ENCODE results near the gene TFCP2.

DNA sequence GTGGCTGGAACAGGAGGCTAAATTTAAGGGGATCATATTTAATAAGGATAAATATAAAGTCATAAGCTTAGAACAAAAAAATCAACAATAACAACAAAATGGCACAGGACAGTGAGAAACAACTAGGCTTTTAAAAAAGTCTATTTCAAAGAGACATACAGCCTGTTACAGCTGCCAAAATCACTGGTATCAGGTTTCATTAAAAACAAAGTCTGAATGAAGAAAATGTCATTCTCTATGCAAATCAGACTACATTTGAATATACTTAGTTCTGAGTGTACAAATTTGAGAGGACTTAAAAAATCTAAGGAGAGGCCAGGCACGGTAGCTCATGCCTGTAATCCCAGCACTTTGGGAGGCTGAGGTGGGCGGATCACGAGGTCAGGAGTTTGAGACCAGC lies 44.0 kb downstream of the TFCP2 start:
- TF ChIP-seq, protein P1, sequence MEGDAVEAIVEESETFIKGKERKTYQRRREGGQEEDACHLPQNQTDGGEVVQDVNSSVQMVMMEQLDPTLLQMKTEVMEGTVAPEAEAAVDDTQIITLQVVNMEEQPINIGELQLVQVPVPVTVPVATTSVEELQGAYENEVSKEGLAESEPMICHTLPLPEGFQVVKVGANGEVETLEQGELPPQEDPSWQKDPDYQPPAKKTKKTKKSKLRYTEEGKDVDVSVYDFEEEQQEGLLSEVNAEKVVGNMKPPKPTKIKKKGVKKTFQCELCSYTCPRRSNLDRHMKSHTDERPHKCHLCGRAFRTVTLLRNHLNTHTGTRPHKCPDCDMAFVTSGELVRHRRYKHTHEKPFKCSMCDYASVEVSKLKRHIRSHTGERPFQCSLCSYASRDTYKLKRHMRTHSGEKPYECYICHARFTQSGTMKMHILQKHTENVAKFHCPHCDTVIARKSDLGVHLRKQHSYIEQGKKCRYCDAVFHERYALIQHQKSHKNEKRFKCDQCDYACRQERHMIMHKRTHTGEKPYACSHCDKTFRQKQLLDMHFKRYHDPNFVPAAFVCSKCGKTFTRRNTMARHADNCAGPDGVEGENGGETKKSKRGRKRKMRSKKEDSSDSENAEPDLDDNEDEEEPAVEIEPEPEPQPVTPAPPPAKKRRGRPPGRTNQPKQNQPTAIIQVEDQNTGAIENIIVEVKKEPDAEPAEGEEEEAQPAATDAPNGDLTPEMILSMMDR (IDR thresholded peaks at IDR 0.05; ENCODE audit: insufficient read depth, low read depth, low read length), result no peak
- TF ChIP-seq EZH2 (IDR thresholded peaks at IDR 0.05; ENCODE audit: insufficient read depth, low read length), result no peak

Data from astrocyte (in vitro differentiated cells and primary cell).